Immature natural killer cell (primary cell): ENCODE data around the gene FPR1. TPM values are rescaled to one million over a fixed set of nuclear protein-coding genes. Genes with fewer than 3 reads are reported as not detected.

ENCODE experiments used
- DNase-seq, 3 donors: peaks; one replicate each; pipeline ENCODE4 v3.0.0; 2022; ENCODE audit warnings: mixed read lengths in 1 of 3
- H3K27ac Mint-ChIP-seq, 6 donors: one replicate each; pipeline ENCODE4 v1.8.0; 2020; ENCODE audit warnings: mixed read lengths in 6 of 6, mild to moderate bottlenecking in 5 of 6, inconsistent platforms in 4 of 6, moderate library complexity in 3 of 6
- H3K27me3 Mint-ChIP-seq, 3 donors: one replicate each; pipeline ENCODE4 v1.8.0; 2020 to 2021; ENCODE audit warnings: low read depth in 3 of 3, mild to moderate bottlenecking in 3 of 3, mixed read lengths in 3 of 3, moderate library complexity in 3 of 3, inconsistent platforms in 1 of 3
- H3K36me3 Mint-ChIP-seq, 3 donors: one replicate each; pipeline ENCODE4 v1.8.0; 2020; ENCODE audit warnings: mixed read lengths in 3 of 3, inconsistent platforms in 2 of 3, mild to moderate bottlenecking in 2 of 3
- H3K4me1 Mint-ChIP-seq, 2 donors: one replicate each; pipeline ENCODE4 v1.8.0; 2020; ENCODE audit warnings: inconsistent platforms in 2 of 2, mild to moderate bottlenecking in 2 of 2, mixed read lengths in 2 of 2, moderate library complexity in 1 of 2
- H3K4me3 Mint-ChIP-seq, 5 donors: one replicate each; pipeline ENCODE4 v1.8.0; 2020; ENCODE audit warnings: mild to moderate bottlenecking in 5 of 5, mixed read lengths in 5 of 5, inconsistent platforms in 3 of 5, moderate library complexity in 3 of 5
- H3K9me3 Mint-ChIP-seq, 6 donors: one replicate each; pipeline ENCODE4 v1.8.0; 2020; ENCODE audit warnings: mild to moderate bottlenecking in 6 of 6, mixed read lengths in 6 of 6, inconsistent platforms in 4 of 6, moderate library complexity in 3 of 6
- polyA plus RNA-seq, 3 donors: library from polyadenylated mRNA; unstranded; fragments of 300-500 nt; fragmentation: Illumina TruSeq; gene quantifications; one replicate each; pipeline ENCODE4 v1.2.3, GENCODE V29; 2021

Gene FPR1, protein sequence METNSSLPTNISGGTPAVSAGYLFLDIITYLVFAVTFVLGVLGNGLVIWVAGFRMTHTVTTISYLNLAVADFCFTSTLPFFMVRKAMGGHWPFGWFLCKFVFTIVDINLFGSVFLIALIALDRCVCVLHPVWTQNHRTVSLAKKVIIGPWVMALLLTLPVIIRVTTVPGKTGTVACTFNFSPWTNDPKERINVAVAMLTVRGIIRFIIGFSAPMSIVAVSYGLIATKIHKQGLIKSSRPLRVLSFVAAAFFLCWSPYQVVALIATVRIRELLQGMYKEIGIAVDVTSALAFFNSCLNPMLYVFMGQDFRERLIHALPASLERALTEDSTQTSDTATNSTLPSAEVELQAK
- polyA plus RNA-seq = 1 to 10 TPM; 1.8 to 6.9 (median 1.8) TPM

DNA sequence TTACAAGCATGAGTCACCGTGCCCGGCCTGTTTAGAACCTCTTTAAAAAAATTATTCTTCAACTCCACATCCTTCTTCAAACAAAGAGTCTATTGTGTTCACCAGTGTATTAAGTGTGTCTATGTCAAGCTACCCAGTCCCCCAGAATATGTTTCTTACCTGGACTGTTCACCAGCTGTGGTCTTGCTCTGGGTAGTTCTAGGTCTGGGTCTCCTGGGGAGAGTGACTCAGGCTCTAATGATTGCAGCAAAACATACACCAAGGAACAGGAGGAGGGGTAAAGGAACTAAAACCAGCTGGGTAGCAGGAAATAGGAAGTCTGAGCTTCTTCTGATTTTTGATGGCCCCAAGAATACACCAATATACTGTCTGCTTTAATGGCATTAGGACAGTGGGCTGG lies at the start of gene FPR1:
FPR1 (minus strand) TSS at position 224 of the 400 bp plus-strand sequence. CDS start 4,884 bp downstream, outside the sequence.
- Mint-ChIP-seq H3K27me3 (peaks cover 0 to 9% (median 7%) of the 10 kb centered on the region in 3 donors), H3K27ac (no peak within 1 kb of the TSS), H3K4me3 (no peak within 1 kb of the TSS), H3K36me3 (no peaks in the 10 kb centered on the region), H3K9me3 (no peaks in the 10 kb centered on the region), H3K4me1 (no peaks in the 10 kb centered on the region)
- no peak for DNase-seq

- Mint-ChIP-seq H3K27ac (no peak overlapping the region), H3K27me3 (peaks cover 0 to 12% (median 1%) of the 10 kb centered on the region in 3 donors), H3K4me1 (no peaks in the 10 kb centered on the region), H3K4me3 (no peak overlapping the region), H3K36me3 (peaks cover 0 to 4% (median 3%) of the 10 kb centered on the region in 3 donors), H3K9me3 (peaks cover 0 to 6% (median 0%) of the 10 kb centered on the region in 6 donors)
- no peak for DNase-seq
These were observed 49.0 kb upstream of the FPR1 start for GRCh38 chr19:51800473-51801244.

DNA sequence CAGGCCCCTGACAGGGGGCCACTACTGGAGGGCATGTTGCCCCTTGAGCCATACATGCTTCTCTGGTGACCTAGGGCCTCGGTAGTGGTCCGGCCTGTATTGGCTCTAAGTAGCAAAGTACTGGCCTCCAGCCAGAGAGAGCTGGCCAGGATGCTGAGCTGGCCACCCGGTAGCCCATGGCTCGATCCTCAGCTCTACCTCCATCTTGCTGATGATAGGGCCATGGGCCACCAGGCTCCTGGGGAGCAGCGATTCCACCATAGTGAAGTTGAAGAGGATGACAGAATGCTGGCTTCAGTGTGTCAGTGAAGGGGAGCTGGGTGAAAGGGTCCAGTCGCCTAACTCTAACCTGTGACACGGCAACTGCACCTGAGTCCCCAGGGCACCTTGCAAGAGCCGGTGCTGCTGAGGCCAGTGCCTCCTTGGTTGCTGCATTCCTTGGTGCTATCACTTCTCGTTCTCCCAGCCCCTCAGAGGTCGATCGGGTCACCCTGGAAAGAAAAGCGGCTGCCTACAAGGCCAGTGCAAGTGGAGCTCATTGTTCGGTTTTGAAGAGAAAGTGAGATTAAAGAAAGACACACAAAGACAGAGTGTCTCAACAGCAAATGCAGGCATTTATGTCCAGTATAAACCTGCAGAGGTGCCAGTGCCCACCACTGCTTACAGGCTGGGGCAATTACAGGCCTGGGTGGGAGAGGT lies 48.2 kb upstream of the FPR1 start:
- no peak overlapping the region for H3K4me3 Mint-ChIP-seq
- H3K27ac Mint-ChIP-seq = no peak overlapping the region
- peaks cover 0 to 6% (median 0%) of the 10 kb centered on the region in 6 donors for H3K9me3 Mint-ChIP-seq
- peaks cover 0 to 4% (median 3%) of the 10 kb centered on the region in 3 donors for H3K36me3 Mint-ChIP-seq
- H3K27me3 Mint-ChIP-seq = peaks cover 0 to 14% (median 1%) of the 10 kb centered on the region in 3 donors
- no peak for DNase-seq
- H3K4me1 Mint-ChIP-seq = no peaks in the 10 kb centered on the region

GRCh38 chr19:51799034-51799773 lies 47.5 kb upstream of the FPR1 start:
- Mint-ChIP-seq H3K36me3 (peaks cover 0 to 4% (median 0%) of the 10 kb centered on the region in 3 donors), H3K4me3 (no peak overlapping the region), H3K9me3 (peaks cover 0 to 6% (median 0%) of the 10 kb centered on the region in 6 donors), H3K27ac (no peak overlapping the region), H3K27me3 (peaks cover 0 to 15% (median 1%) of the 10 kb centered on the region in 3 donors), H3K4me1 (no peaks in the 10 kb centered on the region)
- no peak for DNase-seq

- H3K4me1 Mint-ChIP-seq = no peaks in the 10 kb centered on the region
- no peak overlapping the region for H3K27ac Mint-ChIP-seq
- peaks cover 0 to 4% (median 0%) of the 10 kb centered on the region in 3 donors for H3K36me3 Mint-ChIP-seq
- peaks cover 0 to 11% (median 1%) of the 10 kb centered on the region in 3 donors for H3K27me3 Mint-ChIP-seq
- H3K9me3 Mint-ChIP-seq = peaks cover 0 to 6% (median 0%) of the 10 kb centered on the region in 6 donors
- no peak for DNase-seq
- H3K4me3 Mint-ChIP-seq = no peak overlapping the region
These were observed 46.4 kb upstream of the FPR1 start for GRCh38 chr19:51798062-51798461.

DNA sequence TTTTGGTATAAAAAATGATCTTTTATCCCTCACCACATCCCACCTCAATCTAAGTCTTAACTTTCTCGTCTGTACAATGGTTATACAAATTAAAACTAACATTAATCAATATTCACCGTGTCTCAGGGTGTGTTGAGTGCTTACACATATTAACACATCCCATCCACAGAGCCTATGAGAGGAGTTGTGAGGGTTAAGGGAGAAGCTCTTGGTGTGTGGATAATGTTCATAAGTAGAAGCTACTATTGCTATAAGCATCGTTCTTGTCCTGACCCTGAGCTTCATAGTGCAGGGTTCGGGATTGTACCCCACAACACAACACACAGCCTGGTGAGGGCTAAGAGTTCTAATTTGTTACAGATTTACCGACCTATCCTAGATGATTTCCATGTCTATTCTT lies 45.8 kb upstream of the FPR1 start:
- Mint-ChIP-seq H3K4me3 (no peak overlapping the region), H3K36me3 (peaks cover 0 to 4% (median 0%) of the 10 kb centered on the region in 3 donors), H3K27ac (no peak overlapping the region), H3K4me1 (no peaks in the 10 kb centered on the region), H3K9me3 (peaks cover 0 to 6% (median 0%) of the 10 kb centered on the region in 6 donors), H3K27me3 (peaks cover 0 to 11% (median 1%) of the 10 kb centered on the region in 3 donors)
- no peak for DNase-seq

- no peak overlapping the region for H3K27ac Mint-ChIP-seq
- DNase-seq = no peak
- H3K9me3 Mint-ChIP-seq = peaks cover 0 to 6% (median 0%) of the 10 kb centered on the region in 6 donors
- no peaks in the 10 kb centered on the region for H3K4me1 Mint-ChIP-seq
- H3K27me3 Mint-ChIP-seq = peaks cover 0 to 11% (median 1%) of the 10 kb centered on the region in 3 donors
- no peak overlapping the region for H3K4me3 Mint-ChIP-seq
- H3K36me3 Mint-ChIP-seq = peaks cover 0 to 4% (median 0%) of the 10 kb centered on the region in 3 donors
These were observed 44.6 kb upstream of the FPR1 start for GRCh38 chr19:51796195-51796679.

DNA sequence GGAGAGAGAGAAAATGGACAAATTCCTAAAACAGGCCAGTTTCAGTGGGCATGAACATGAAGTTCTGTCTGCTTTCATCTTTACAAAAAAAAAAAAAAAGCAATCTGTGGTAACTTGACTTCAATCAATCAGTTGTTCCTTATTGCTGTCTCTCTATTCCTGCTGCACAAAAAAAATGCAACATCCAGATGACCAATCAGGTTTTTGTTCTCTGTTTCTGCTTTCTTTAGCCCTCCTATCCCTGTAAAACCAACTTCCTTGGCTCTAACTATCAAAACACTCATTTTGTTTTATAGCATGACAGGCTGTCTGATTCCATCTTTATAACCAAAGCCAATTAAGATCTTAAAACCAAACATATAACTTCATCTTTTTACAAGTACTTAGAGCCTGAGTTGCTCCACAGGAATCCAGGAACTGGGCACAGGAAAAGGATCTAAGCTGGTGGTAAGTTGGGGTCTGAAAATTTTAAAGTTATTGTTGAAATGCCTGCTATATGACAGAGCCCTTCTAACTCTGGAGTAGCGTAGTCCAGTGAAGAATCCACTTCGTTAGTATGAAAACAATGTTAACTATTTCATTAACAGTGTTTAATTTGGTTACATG lies 43.3 kb upstream of the FPR1 start, which contains the start of gene FPR3:
FPR3 (plus strand) TSS at position 273 of the 606 bp plus-strand sequence. CDS start 28,592 bp downstream, outside the sequence.
- Mint-ChIP-seq H3K27me3 (peaks cover 0 to 9% (median 3%) of the 10 kb centered on the region in 3 donors), H3K36me3 (peaks cover 0 to 4% (median 0%) of the 10 kb centered on the region in 3 donors), H3K4me1 (no peaks in the 10 kb centered on the region), H3K27ac (no peak within 1 kb of the TSS), H3K9me3 (peaks cover 0 to 6% (median 0%) of the 10 kb centered on the region in 6 donors), H3K4me3 (no peak within 1 kb of the TSS)
- no peak for DNase-seq

- H3K27me3 Mint-ChIP-seq = peaks cover 0 to 8% (median 1%) of the 10 kb centered on the region in 3 donors
- no peak for DNase-seq
- H3K9me3 Mint-ChIP-seq = peaks cover 0 to 6% (median 0%) of the 10 kb centered on the region in 6 donors
- H3K4me3 Mint-ChIP-seq = no peak overlapping the region
- H3K36me3 Mint-ChIP-seq = peaks cover 0 to under 1% (median 0%) of the 10 kb centered on the region in 3 donors
- no peak overlapping the region for H3K27ac Mint-ChIP-seq
- H3K4me1 Mint-ChIP-seq = no peaks in the 10 kb centered on the region
These were observed 42.3 kb upstream of the FPR1 start for GRCh38 chr19:51793994-51794393.

DNA sequence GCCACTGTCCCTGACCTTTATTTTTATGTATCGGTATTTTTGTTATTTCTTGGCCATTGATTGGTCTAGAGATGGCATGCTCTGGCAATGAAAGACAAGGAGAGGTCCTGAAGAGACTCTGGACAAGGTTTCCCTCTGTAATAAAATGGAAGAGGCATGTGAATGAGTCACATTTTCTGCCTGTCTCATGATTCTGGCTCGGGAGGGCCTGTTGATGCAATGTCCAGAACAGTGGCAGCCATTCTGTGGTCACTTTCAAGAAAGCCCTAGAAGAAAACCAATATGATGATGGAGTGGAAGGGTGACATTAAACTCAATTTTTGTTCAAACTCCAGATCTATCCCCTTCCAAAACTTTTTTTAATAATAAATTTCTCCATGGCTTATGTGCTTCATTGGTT lies 41.3 kb upstream of the FPR1 start:
- Mint-ChIP-seq H3K27ac (no peak overlapping the region), H3K9me3 (peaks cover 0 to 6% (median 0%) of the 10 kb centered on the region in 6 donors), H3K4me1 (no peaks in the 10 kb centered on the region), H3K27me3 (peaks cover 0 to 8% (median 1%) of the 10 kb centered on the region in 3 donors), H3K36me3 (no peaks in the 10 kb centered on the region), H3K4me3 (no peak overlapping the region)
- DNase-seq = no peak

DNA sequence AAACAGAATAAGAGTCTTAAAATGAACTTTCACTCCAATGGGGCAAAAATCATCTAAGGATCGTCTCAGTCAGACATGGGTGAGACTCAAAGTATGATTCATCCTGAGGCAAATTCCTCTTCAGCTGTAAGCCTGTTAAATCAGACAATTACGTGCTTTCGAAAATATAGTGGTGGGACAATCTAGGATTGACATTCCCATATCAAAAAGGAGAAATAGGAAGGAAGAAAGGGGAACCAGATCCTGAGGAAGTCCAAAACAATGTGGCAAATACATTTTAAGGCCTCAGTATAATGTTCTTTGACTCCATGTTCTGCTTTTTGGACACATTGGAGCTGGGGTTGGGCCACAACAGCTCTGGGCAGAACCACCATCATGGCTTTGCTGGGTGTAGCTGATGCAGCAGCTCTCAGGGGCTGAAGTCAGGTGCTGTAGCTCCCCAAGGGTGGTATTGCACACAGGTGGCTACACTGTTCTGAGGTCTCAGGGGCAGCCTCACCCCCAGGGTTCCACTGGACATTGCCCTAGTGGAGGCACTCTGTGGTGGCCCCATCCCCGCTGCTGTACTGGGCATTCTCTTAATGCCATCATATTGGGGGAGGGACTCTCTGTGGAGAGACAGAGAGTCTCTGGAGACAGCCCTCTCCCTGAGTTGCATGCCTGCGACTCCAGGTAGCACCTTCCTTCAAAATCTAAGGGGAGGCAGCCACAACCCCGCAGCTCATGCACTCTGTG lies 37.5 kb upstream of the FPR1 start:
- Mint-ChIP-seq H3K9me3 (peaks cover 0 to 5% (median 0%) of the 10 kb centered on the region in 6 donors), H3K27ac (no peak overlapping the region), H3K27me3 (peaks cover 0 to 1% (median 0%) of the 10 kb centered on the region in 3 donors), H3K4me3 (no peak overlapping the region), H3K36me3 (no peaks in the 10 kb centered on the region), H3K4me1 (no peaks in the 10 kb centered on the region)
- DNase-seq = no peak

DNA sequence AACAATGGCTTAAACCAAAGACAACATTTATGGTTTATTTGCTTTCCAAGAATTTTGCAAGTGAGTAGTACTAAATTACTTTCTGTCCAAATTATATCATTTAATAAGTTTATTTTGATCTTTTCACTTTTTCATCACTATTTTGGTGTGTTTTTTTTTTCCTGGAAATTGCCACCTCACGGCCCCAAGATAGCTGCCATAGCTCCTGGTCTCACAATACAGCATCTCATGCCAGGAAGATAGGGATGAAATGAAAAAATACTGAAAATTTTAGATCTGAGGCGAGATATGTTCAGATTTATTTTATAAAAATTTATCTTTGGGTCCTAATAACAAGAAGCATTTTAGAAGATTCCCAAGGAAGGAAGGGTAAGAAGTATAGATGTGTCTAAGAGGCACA lies 36.4 kb upstream of the FPR1 start:
- peaks cover 0 to 5% (median 0%) of the 10 kb centered on the region in 6 donors for H3K9me3 Mint-ChIP-seq
- no peaks in the 10 kb centered on the region for H3K4me1 Mint-ChIP-seq
- DNase-seq = no peak
- H3K27me3 Mint-ChIP-seq = peaks cover 0 to 1% (median 0%) of the 10 kb centered on the region in 3 donors
- no peak overlapping the region for H3K4me3 Mint-ChIP-seq
- no peaks in the 10 kb centered on the region for H3K36me3 Mint-ChIP-seq
- H3K27ac Mint-ChIP-seq = no peak overlapping the region
